HepG2 (cell line): ENCODE results near the gene SORD. TPM values are rescaled to one million over a fixed set of nuclear protein-coding genes. Genes with fewer than 3 reads are reported as not detected.

ENCODE experiments used
- AFF4 ChIP-seq: sonication (generic); formaldehyde crosslinking; IDR thresholded peaks from 2 replicates; pipeline ENCODE4 v1.4.0; 2020; ENCODE audit warnings: missing genetic modification reagents
- ARID2 ChIP-seq: sonication (generic); formaldehyde crosslinking; IDR thresholded peaks from 2 replicates; pipeline ENCODE4 v1.8.1; 2022; ENCODE audit warnings: mild to moderate bottlenecking, missing genetic modification reagents, borderline replicate concordance
- CBFB ChIP-seq: sonication (generic); formaldehyde crosslinking; IDR thresholded peaks from 2 replicates; pipeline ENCODE4 v1.4.0; 2020; ENCODE audit warnings: missing genetic modification reagents
- CBX1 ChIP-seq: IDR thresholded peaks from one replicate; pipeline ENCODE4 v1.6.1; 2016; ENCODE audit warnings: antibody characterized with exemption, low read depth
- HDAC1 ChIP-seq: sonication (generic); formaldehyde crosslinking; IDR thresholded peaks from 2 replicates; pipeline ENCODE4 v1.5.1; 2020; ENCODE audit warnings: mild to moderate bottlenecking, missing genetic modification reagents
- PRDM10 ChIP-seq: sonication (generic); formaldehyde crosslinking; IDR thresholded peaks from 2 replicates; pipeline ENCODE4 v1.4.0; 2020; ENCODE audit warnings: low read depth, missing genetic modification reagents
- PRDM4 ChIP-seq: sonication (generic); formaldehyde crosslinking; IDR thresholded peaks from 2 replicates; pipeline ENCODE4 v1.9.0; 2021; ENCODE audit warnings: missing genetic modification reagents, borderline replicate concordance
- RCOR2 ChIP-seq: IDR thresholded peaks from 2 replicates; pipeline ENCODE4 v1.6.1; 2016; ENCODE audit warnings: missing biosample characterization, missing genetic modification reagents
- SOX5 ChIP-seq: IDR thresholded peaks from 2 replicates; pipeline ENCODE4 v1.6.1; 2016; ENCODE audit warnings: borderline replicate concordance
- STAT5B ChIP-seq: sonication (generic); formaldehyde crosslinking; IDR thresholded peaks from 2 replicates; pipeline ENCODE4 v1.4.0; 2020; ENCODE audit warnings: missing genetic modification reagents
- ZBTB34 ChIP-seq: sonication (generic); formaldehyde crosslinking; IDR thresholded peaks from 2 replicates; pipeline ENCODE4 v1.8.0; 2022; ENCODE audit warnings: mild to moderate bottlenecking, missing genetic modification reagents
- ZFX ChIP-seq: sonication (generic); formaldehyde crosslinking; IDR thresholded peaks from 2 replicates; pipeline ENCODE4 v1.4.0; 2020; ENCODE audit warnings: mild to moderate bottlenecking, low read depth, missing genetic modification reagents, moderate library complexity
- ZNF292 ChIP-seq: sonication (generic); formaldehyde crosslinking; IDR thresholded peaks from 2 replicates; pipeline ENCODE4 v1.8.1; 2022; ENCODE audit warnings: mild to moderate bottlenecking, low read depth, missing genetic modification reagents, borderline replicate concordance
- ZNF589 ChIP-seq: sonication (generic); formaldehyde crosslinking; conservative IDR thresholded peaks from 2 replicates; pipeline ENCODE4 v1.8.0; 2022; ENCODE audit warnings: mild to moderate bottlenecking, moderate library complexity, missing genetic modification reagents
- ZNF607 ChIP-seq: sonication (generic); formaldehyde crosslinking; IDR thresholded peaks from 2 replicates; pipeline ENCODE4 v1.5.1; 2020; ENCODE audit warnings: missing genetic modification reagents, mild to moderate bottlenecking, borderline replicate concordance
- polyA plus RNA-seq, 8 experiments: library from polyadenylated mRNA; depleted of rRNA in 3 of 8; stranded (reverse) in 7 of 8; unstranded in 1 of 8; fragments of >200 nt; fragmentation: Illumina TruSeq in 4 of 8; extraction: Trizol in 4 of 8; gene quantifications; 2 replicates each; pipeline versions ENCODE4 v1.2.1 to v1.2.3, GENCODE V29; 2011 to 2016; ENCODE audit warnings: low read depth in 4 of 8, missing spikeins in 1 of 8, mixed read lengths in 1 of 8; ENCODE audit not compliant: insufficient read depth in 1 of 8
- total RNA-seq, 5 experiments: library from RNA; depleted of rRNA; stranded (reverse); fragments of >200 nt; fragmentation: Illumina TruSeq; extraction: Trizol; gene quantifications; 2 replicates each; pipeline ENCODE4 v1.2.3, GENCODE V29; 2016; ENCODE audit warnings: low read depth in 1 of 5

SORD gene
- total and polyA plus RNA-seq, 2 of the 13 experiments (the other 11 are each of a cell fraction or from before 2014, with no cell fraction given): 59.1 to 95.3 TPM

- TF ChIP-seq PRDM10 (CRISPR knock-in tag) (no peak; the same call in 1 of the 2 replicates), ZNF589 (CRISPR knock-in tag) (no peak), HDAC1 (CRISPR knock-in tag) (peak; percentile 63), STAT5B (CRISPR knock-in tag) (no peak), ZNF607 (CRISPR knock-in tag) (peak; percentile 90), CBX1 (no peak), SOX5 (CRISPR knock-in tag) (no peak), CBFB (0 out of 2 replicates have a peak, but pooled peaks have one; percentile 17), PRDM4 (CRISPR knock-in tag) (no peak), ZBTB34 (CRISPR knock-in tag) (0 out of 2 replicates have a peak, but pooled peaks have one; percentile 44), AFF4 (no peak), RCOR2 (CRISPR knock-in tag) (no peak), ZFX (CRISPR knock-in tag) (peak; percentile 95), ZNF292 (peak; percentile 58; the same call in 1 of the 2 replicates), ARID2 (CRISPR knock-in tag) (peak; percentile 87)
Observed at GRCh38 chr15:45022871-45023658, at the start of gene SORD (continued).
